Endometrium (tissue), 2 donors: ENCODE data around the gene AGPAT1.

Experiments used
- FAIRE-seq: peaks from 2 replicates; lab custom pipeline; 2012; peaks lifted over from hg19 to GRCh38; lab: Jason Lieb, UNC
- donor health status: control.
- donor health status: control.

Gene AGPAT1

GRCh38 chr6:32168807-32169591 is 6.9 kb downstream of the AGPAT1 start:
- no peak for FAIRE-seq

- no peak for FAIRE-seq
These were observed 7.5 kb downstream of the AGPAT1 start for GRCh38 chr6:32168350-32168749.

- no peak for FAIRE-seq
These were observed 8.1 kb downstream of the AGPAT1 start for GRCh38 chr6:32167761-32168262.

- no peak for FAIRE-seq
These were observed 8.6 kb downstream of the AGPAT1 start for GRCh38 chr6:32167154-32167760.

- no peak for FAIRE-seq
These were observed 9.3 kb downstream of the AGPAT1 start for GRCh38 chr6:32166411-32167061.

GRCh38 chr6:32164295-32164694 is 11.6 kb downstream of the AGPAT1 start, which contains the start of gene EGFL8:
Gene EGFL8 (plus strand): TSS chr6:32164595. CDS start chr6:32166166, 1,571 bp downstream.
- FAIRE-seq = no peak

- FAIRE-seq = no peak
These were observed 12.2 kb downstream of the AGPAT1 start for GRCh38 chr6:32163559-32164258.

GRCh38 chr6:32158052-32158451 is 17.8 kb downstream of the AGPAT1 start:
- FAIRE-seq = no peak

- FAIRE-seq = no peak
These were observed 19.0 kb downstream of the AGPAT1 start for GRCh38 chr6:32156891-32157290.

- FAIRE-seq = no peak
These were observed 21.2 kb downstream of the AGPAT1 start for GRCh38 chr6:32154514-32155161.

GRCh38 chr6:32153564-32154513 is 22.0 kb downstream of the AGPAT1 start, which contains the start of gene PPT2:
Gene PPT2 (plus strand): TSS chr6:32154141. CDS start chr6:32154595, 454 bp downstream.
- no peak for FAIRE-seq

GRCh38 chr6:32152769-32153563 is 22.9 kb downstream of the AGPAT1 start:
- no peak for FAIRE-seq

- no peak for FAIRE-seq
These were observed 23.8 kb downstream of the AGPAT1 start, which contains the start of gene PRRT1 for GRCh38 chr6:32151863-32152768. Gene PRRT1 (minus strand): TSS chr6:32151939. CDS start chr6:32151827, 112 bp downstream.

- FAIRE-seq = no peak
These were observed 24.6 kb downstream of the AGPAT1 start for GRCh38 chr6:32151181-32151862.

- no peak for FAIRE-seq
These were observed 25.7 kb downstream of the AGPAT1 start for GRCh38 chr6:32149932-32150870.

- no peak for FAIRE-seq
These were observed 26.7 kb downstream of the AGPAT1 start for GRCh38 chr6:32149092-32149755.
